GM21717 (cell line): ENCODE data around the gene SEL1L2.
"Not testable (repeated sequence)": the region's sequence is repeated elsewhere in the genome, so short reads cannot be mapped to it uniquely, and the experiment has no call there.

Source experiments
- ATAC-seq: cut with Tn5 transposase; IDR thresholded peaks from one replicate; pipeline ENCODE4 v1.9.1; 2021; ENCODE audit warnings: mild to moderate bottlenecking, moderate library complexity; ENCODE audit not compliant: unreplicated experiment

SEL1L2 gene, protein sequence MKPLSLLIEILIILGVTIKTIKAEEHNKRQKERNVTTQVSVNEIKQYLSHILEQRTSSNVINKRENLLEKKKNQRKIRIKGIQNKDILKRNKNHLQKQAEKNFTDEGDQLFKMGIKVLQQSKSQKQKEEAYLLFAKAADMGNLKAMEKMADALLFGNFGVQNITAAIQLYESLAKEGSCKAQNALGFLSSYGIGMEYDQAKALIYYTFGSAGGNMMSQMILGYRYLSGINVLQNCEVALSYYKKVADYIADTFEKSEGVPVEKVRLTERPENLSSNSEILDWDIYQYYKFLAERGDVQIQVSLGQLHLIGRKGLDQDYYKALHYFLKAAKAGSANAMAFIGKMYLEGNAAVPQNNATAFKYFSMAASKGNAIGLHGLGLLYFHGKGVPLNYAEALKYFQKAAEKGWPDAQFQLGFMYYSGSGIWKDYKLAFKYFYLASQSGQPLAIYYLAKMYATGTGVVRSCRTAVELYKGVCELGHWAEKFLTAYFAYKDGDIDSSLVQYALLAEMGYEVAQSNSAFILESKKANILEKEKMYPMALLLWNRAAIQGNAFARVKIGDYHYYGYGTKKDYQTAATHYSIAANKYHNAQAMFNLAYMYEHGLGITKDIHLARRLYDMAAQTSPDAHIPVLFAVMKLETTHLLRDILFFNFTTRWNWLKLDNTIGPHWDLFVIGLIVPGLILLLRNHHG

DNA sequence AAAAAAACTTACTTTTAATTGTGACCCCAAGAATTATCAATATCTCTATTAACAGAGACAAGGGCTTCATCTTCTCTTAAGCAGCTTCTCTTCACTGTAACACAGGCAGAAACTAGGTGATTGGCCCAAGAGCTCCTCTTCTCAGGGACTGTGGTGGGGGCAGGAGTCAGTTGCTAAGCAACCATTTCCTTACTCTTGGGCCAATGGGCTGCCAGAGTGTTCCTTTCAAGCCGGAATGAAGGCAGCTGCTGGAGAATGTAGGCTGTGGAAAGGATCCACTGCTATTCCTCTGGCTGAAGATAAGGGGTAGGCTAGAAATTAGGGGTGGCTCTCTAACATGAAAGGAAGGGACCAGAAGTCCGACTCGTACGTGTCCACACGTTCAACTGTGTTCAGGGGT lies at the start of gene SEL1L2:
Gene SEL1L2 (minus strand): TSS at position 150 of the 400 bp plus-strand sequence. CDS start 80 bp downstream, at position 70.
- no peak for ATAC-seq

DNA sequence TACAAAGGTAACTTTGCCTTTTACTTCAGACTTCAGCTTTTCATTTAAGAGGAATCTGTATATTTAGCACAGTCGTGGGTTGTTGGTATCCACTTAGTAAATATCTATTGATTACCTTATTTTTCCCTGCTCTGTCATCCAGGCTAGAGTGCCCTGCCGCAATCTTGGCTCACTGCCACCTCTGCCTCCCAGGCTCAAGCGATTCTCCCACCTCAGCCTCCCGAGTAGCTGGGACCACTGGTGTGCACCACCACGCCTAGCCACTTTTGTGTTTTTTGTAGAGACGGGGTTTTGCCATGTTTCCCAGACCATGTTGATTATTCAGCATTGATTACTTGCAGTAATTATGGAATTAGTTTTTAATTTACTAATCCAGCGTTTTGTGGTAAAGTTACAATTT lies 46.2 kb upstream of the SEL1L2 start:
- no peak for ATAC-seq

GRCh38 chr20:14033310-14033709 lies 42.9 kb upstream of the SEL1L2 start:
- ATAC-seq: no peak

DNA sequence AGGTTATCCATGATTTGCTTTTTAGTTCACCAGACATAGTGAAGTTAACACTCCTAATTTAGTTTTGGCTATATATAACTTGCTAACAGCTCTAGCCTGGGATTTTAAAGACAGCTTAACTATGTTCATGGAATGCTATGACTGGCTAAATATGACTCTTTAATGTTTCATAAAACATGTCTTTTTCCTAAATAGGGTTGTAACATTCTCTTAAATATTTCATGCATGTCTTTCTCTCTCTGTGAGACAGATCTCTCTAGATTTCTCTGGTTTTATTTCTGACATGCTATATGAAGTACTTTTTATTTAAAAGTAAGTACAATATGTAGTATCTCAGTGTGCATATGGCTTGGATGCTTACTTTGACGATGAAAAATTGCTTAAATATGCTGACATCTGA lies 40.6 kb upstream of the SEL1L2 start:
- ATAC-seq: no peak

DNA sequence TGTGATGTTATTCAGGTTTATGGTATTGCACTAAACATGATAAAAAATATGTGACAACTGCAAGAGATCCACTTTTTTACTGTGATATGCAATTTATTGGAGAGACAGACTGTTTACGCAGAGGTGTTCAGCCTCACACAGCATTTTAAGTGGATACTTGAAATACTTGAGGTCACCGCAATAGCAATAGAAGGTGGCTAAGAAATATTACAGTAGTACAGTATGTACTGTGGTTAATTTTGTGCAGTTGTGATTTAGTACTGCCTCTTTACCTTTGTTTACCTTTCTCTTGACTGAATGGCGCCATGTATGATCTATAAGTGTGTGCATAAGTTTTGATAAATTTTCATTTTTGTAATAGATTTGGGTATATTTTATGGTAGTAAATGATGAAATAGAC lies 22.3 kb upstream of the SEL1L2 start:
- no peak for ATAC-seq

DNA sequence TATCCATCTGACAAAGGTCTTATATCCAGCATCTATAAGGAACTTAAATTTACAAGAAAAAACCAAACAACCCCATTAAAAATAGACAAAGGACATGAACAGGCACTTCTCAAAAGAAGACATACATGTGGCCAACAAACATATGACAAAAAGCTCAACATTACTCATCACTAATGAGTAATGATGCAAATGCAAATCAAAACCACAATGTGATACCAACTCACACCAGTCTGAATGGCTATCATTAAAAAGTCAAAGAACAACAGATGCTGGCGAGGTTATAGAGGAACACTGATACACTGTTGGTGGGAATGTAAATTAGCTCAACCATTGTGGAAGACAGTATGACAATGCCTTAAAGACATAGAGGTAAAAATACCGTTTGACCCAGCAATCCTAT lies 18.8 kb upstream of the SEL1L2 start:
- no peak for ATAC-seq

DNA sequence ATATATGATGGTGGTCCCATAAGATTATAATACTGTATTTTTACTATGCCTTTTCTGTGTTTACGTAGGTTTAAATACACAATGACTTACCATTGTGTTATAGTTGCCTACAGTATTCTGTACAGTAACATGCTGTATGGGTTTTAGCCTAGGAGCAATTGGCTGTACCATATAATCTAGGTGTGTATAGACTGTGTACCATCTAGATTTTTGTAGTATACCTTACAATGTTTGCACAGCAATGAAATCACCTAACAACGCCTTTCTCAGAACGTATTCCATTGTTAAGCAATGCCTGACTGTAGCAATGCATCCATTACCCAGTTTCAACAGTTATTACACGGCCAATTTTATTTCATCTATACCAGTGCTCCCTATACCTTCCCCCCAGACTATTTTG lies 15.6 kb upstream of the SEL1L2 start:
- no peak for ATAC-seq

- no peak for ATAC-seq
These were observed 10.5 kb upstream of the SEL1L2 start for GRCh38 chr20:14000917-14001316.

- ATAC-seq: no peak
These were observed 5.9 kb upstream of the SEL1L2 start for GRCh38 chr20:13996265-13996664.

DNA sequence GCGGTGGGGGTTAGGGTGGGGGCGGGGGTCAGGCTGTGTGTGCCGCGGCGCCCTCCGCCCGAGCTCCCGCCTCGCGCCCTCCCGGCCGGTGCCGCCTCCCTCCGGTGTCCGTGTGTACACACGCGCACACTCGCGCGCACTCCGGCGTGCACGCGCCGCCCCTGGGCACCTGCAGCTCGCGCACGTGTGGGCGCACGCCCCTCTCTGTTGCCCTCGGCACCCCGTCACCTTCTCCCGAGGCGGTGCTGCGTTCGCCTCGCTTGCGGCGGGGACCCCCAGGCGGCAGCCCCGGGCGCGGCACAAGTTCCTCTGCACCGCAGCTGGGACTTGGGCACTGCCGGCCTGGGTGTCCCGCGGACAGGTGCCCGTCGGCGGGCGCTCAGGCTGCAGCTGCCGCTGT lies 5.4 kb upstream of the SEL1L2 start:
- no peak for ATAC-seq

DNA sequence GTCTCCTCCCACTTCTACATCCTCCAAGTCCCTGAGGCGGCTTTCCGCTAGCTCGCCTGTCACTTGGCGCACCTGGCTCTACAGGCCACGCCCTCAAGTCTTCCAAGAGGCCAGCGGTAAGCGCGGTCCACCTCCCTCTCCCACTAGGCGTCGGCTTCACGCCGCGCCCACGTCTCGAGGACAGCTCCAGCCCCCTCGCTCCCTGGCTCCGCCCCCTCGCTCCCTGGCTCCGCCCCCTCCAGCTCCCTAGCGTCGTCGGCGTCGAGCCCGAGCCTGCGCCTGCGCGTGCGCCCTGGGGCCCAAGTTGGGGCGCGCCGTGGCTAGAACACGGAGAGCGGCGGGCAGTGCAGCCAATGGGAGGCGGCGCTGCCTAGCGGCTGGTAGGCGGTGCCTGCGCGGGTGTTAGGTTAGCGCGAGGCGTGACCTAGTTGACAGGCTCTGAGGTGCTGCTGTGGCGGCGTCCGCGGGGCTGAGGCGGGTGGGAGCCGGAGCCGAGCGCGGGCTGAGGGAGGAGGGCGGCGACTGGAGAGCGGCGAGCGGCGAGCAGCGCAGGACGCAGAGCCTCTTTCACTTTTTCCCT lies 4.8 kb upstream of the SEL1L2 start, which contains the start of gene MACROD2:
Gene MACROD2 (plus strand): TSS at position 431 of the 580 bp plus-strand sequence.
- no peak for ATAC-seq

- not testable (repeated sequence) for ATAC-seq
These were observed 1.5 kb upstream of the SEL1L2 start for GRCh38 chr20:13991955-13992354.

DNA sequence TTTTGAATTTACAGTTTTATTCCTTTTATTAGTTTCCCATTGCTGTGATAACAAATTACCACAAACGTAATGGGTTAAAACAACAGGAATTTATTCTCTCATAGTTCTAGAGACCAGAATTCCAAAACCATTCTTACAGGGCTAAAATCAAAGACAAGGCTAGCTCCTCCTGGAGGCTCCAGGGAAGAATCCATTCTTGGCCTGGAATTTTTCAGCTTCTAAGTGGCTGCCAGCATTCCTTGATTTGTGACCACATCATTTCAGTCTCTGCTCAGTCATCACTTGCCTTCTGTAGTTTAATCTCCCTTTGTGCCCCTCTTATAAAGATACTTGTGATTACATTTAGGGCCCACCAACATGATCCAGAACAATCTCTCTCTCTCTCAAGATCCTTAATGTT lies 897 bp upstream of the SEL1L2 start:
- no peak for ATAC-seq

DNA sequence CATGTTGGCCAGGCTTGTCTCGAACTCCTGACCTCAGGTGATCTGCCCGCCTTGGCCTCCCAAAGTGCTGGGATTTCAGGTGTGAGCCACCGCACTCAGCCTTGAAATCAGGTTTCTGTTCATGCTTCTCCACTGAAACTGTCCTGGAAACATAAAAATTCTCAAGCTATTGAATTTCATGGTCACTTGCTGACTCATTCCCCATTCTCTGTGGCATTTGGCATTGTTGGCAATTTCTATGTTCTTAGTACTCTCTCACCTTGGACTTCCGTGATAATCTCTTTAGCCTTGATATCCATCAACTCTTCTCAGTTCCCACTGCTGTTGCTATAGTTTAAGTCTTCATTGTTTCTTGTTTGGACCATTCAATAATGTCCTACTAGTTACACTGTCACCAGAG lies 6.2 kb downstream of the SEL1L2 start:
- no peak for ATAC-seq

GRCh38 chr20:13960525-13960924 lies 29.9 kb downstream of the SEL1L2 start:
- ATAC-seq: no peak

GRCh38 chr20:13960119-13960518 lies 30.3 kb downstream of the SEL1L2 start:
- no peak for ATAC-seq

GRCh38 chr20:13953227-13953626 lies 37.2 kb downstream of the SEL1L2 start:
- no peak for ATAC-seq

DNA sequence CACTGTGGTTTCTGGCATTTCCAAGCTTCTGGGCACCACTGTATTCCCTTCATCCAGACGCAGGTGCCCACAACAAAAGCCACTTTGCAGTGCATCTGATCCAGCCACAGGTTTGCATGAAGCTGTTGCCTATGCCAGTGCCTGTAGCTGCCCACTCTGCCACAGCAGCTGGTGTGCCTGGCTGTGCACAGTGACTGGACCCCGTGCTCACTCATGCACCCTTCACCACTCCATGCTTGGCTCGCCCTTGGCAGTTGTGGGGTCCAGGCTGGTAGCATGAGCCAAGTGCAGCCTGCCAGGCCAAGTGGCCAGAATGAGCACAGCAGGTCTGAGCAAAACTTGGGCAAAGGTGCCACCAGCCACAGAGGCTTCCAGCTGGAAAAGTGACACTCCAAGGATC lies 42.7 kb downstream of the SEL1L2 start:
- ATAC-seq: no peak

GRCh38 chr20:13941031-13941430 lies 49.4 kb downstream of the SEL1L2 start:
- no peak for ATAC-seq

- ATAC-seq: no peak
These were observed 53.4 kb downstream of the SEL1L2 start for GRCh38 chr20:13936781-13937576.
